ENCODE measurements around the gene BRAP.

- no peak for TF ChIP-seq CTCF (IDR thresholded peaks at IDR 0.05)
- no peak for TF ChIP-seq ZFX (IDR thresholded peaks at IDR 0.05; ENCODE audit: borderline replicate concordance)
Measured at GRCh38 chr12:111691262-111691661, 5.5 kb upstream of the BRAP start.

All from 22Rv1 (cell line).